Body of pancreas (tissue), 4 donors: ENCODE results near the gene C19orf81. TPM values are rescaled to one million over a fixed set of nuclear protein-coding genes. Genes with fewer than 3 reads are reported as not detected.

Experiments
- ATAC-seq: fragments of 150-250 bp; one replicate; pipeline ENCODE4 v1.9.1; 2016
- DNase-seq, 4 donors: peaks; one replicate each; pipeline ENCODE4 v3.0.0-alpha.2; 2019
- H3K27ac ChIP-seq, 4 donors: fragments of 200-600 bp; sonication (generic); 1 replicate in 3 of 4; 2 replicates in 1 of 4; pipeline versions ENCODE4 v1.5.1 to v1.6.1; 2016 to 2019; ENCODE audit warnings: mild to moderate bottlenecking in 1 of 4, mixed read lengths in 1 of 4, moderate library complexity in 1 of 4
- H3K27me3 ChIP-seq, 2 donors: fragments of 200-600 bp; sonication (generic); one replicate each; pipeline ENCODE4 v1.6.0; 2016; ENCODE audit warnings: mild to moderate bottlenecking in 1 of 2
- H3K36me3 ChIP-seq, 2 donors: fragments of 200-600 bp; sonication (generic); replicated peaks in 1 of 2; 2 replicates each; pipeline ENCODE4 v1.5.1; 2016; ENCODE audit warnings: low read depth in 2 of 2; ENCODE audit not compliant: insufficient read depth in 1 of 2
- H3K4me1 ChIP-seq: fragments of 200-600 bp; sonication (generic); one replicate; pipeline ENCODE4 v1.6.0; 2016
- H3K4me3 ChIP-seq, 2 donors: fragments of 200-600 bp; sonication (generic); 1 replicate in 1 of 2; 2 replicates in 1 of 2; pipeline ENCODE4 v1.5.1; 2016 to 2019
- H3K9me3 ChIP-seq, 3 donors: fragments of 200-600 bp; sonication (generic); 1 replicate in 2 of 3; 2 replicates in 1 of 3; pipeline ENCODE4 v1.5.1; 2016
- POLR2A ChIP-seq, 3 donors: fragments of 450-650 bp; IDR thresholded peaks; one replicate each; pipeline ENCODE4 v1.6.1; 2016; ENCODE audit warnings: antibody characterized with exemption in 3 of 3, mild to moderate bottlenecking in 2 of 3
- WGBS, 2 donors: methylation state at CpG; one replicate each; pipeline ENCODE4 v1.1.5; 2017; 5-methylcytosine and 5-hydroxymethylcytosine counted together
- intact Hi-C: fragments of 100-400 bp; cut with DNase I; formaldehyde crosslinking; loops from one replicate; pipeline ENCODE4 v1.15.1; 2023
- total RNA-seq, 2 donors: library from RNA; depleted of rRNA; stranded (reverse); fragments of >200 nt; gene quantifications; one replicate each; pipeline ENCODE4 v1.1.0, GENCODE V29; 2016
- TF ChIP-seq, protein P1 (sequence below), 7 experiments: fragments of 450-650 bp in 4 of 7; fragments of 200-600 bp in 3 of 7; sonication (generic) in 3 of 7; IDR thresholded peaks; one replicate each; pipeline ENCODE4 v1.5.1; 2016 to 2019; ENCODE audit warnings: antibody characterized with exemption in 7 of 7

Gene C19orf81
- total RNA-seq, 2 donors from 2014 or later, result not detected

- intact Hi-C loops, result no loop called here
- TF ChIP-seq, protein P1, sequence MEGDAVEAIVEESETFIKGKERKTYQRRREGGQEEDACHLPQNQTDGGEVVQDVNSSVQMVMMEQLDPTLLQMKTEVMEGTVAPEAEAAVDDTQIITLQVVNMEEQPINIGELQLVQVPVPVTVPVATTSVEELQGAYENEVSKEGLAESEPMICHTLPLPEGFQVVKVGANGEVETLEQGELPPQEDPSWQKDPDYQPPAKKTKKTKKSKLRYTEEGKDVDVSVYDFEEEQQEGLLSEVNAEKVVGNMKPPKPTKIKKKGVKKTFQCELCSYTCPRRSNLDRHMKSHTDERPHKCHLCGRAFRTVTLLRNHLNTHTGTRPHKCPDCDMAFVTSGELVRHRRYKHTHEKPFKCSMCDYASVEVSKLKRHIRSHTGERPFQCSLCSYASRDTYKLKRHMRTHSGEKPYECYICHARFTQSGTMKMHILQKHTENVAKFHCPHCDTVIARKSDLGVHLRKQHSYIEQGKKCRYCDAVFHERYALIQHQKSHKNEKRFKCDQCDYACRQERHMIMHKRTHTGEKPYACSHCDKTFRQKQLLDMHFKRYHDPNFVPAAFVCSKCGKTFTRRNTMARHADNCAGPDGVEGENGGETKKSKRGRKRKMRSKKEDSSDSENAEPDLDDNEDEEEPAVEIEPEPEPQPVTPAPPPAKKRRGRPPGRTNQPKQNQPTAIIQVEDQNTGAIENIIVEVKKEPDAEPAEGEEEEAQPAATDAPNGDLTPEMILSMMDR (IDR thresholded peaks at IDR 0.05), result no peak
- no peak for TF ChIP-seq POLR2A (IDR thresholded peaks at IDR 0.05)
- H3K4me3 ChIP-seq, result no peak overlapping the region
- peaks cover 0 to 14% of the 10 kb centered on the region in 2 donors for H3K27me3 ChIP-seq
- H3K9me3 ChIP-seq, result no peaks in the 10 kb centered on the region
- DNase-seq (no peak), ATAC-seq (no peak)
- H3K27ac ChIP-seq, result no peak overlapping the region
- 4 to 6% methylated on average over 22 to 35 of the region's 50 CpGs for WGBS, 2 donors
- no peaks in the 10 kb centered on the region for H3K4me1 ChIP-seq
- no peaks in the 10 kb centered on the region for H3K36me3 ChIP-seq
Measured at GRCh38 chr19:50686310-50687032, 37.2 kb downstream of the C19orf81 start.

DNA sequence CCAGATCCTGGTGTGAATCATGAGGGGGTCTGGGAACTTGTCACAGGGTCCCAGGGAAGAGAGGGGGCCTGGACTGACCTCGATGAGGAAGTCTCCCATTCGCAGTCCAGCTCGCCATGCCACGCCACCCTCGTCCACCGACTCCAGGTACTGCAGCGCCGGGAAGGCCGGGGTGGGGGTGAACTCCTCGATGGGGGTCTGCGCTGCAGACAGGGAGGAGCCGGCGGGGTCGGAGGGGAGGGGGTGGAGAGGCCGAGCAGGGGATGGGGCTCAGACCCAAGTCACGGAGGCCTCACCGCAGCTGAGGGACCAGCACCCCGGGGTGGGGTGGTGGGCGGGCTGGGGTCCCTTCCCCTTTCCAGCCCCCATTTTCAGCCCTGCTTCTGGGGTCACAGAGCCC is 39.5 kb downstream of the C19orf81 start:
- WGBS, 2 donors, result 47 to 59% methylated on average over 3 to 19 of the region's 19 CpGs

GRCh38 chr19:50690439-50690838 is 41.2 kb downstream of the C19orf81 start:
- 55 to 57% methylated on average over 7 of the region's 7 CpGs for WGBS, 2 donors
- H3K27me3 ChIP-seq, result peaks cover 0 to 28% of the 10 kb centered on the region in 2 donors
- no peaks in the 10 kb centered on the region for H3K36me3 ChIP-seq
- intact Hi-C loops, result no loop called here
- ATAC-seq (no peak), DNase-seq (no peak)
- H3K4me1 ChIP-seq, result no peaks in the 10 kb centered on the region
- TF ChIP-seq POLR2A (IDR thresholded peaks at IDR 0.05), result no peak
- TF ChIP-seq, protein P1 (IDR thresholded peaks at IDR 0.05), result no peak
- no peak overlapping the region for H3K27ac ChIP-seq
- no peaks in the 10 kb centered on the region for H3K9me3 ChIP-seq
- H3K4me3 ChIP-seq, result no peak overlapping the region

More for the DNA sequence above, 39.5 kb downstream of the C19orf81 start:
- Histone ChIP-seq H3K27me3 (peaks cover 0 to 19% of the 10 kb centered on the region in 2 donors), H3K4me3 (no peak overlapping the region), H3K4me1 (no peaks in the 10 kb centered on the region), H3K27ac (no peak overlapping the region), H3K9me3 (no peaks in the 10 kb centered on the region), H3K36me3 (no peaks in the 10 kb centered on the region)
- no peak for TF ChIP-seq POLR2A (IDR thresholded peaks at IDR 0.05)
- intact Hi-C loops, result no loop called here
- ATAC-seq, result no peak
- DNase-seq, result no peak

DNA sequence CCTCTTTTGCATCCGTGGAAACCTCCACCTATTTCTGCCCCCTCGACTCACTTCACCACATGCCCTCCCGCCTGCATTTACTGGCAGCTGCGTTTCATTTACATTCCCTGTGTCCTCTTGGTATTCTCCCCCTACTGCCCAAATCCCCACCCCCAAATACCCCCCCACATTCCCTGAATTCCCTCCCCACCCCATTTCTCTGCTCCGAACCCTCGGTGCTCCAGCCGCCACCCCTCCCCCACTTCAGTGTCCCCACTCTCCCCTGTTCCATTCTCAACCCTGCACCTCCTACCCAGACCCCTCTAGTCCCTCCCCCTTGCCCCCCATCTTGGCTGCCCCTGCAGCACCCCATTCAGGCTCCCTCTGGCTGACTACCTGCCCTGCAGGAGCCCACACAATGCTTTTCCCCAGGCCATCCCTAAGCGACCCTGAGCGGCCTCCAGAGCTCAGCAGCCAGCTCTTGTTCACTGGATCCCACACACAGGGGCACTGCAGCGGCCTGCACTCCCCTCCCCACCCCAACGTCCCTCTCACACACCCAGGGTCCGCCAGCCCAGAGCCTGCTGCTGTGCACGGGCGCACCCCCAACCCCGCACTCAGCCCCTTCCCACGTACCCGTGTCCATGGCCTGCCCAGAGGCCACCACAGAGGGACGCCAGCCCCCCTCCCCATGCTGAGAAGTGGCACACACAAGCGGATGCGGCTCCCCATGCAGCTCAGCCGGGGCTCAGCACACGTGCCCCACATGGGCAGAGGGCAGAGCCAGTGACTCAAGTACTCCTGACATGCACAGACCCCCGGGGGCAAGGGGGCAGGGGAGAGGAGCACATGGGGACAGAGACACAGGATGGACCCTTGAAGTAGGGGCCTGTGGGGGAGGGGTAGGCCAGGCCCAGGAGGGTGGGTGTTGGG is 44.1 kb downstream of the C19orf81 start:
- TF ChIP-seq POLR2A (IDR thresholded peaks at IDR 0.05), result no peak
- TF ChIP-seq, protein P1 (IDR thresholded peaks at IDR 0.05), result no peak
- H3K4me3 ChIP-seq, result no peak overlapping the region
- H3K27me3 ChIP-seq, result peaks cover 0 to 20% of the 10 kb centered on the region in 2 donors
- no peaks in the 10 kb centered on the region for H3K4me1 ChIP-seq
- H3K27ac ChIP-seq, result no peak overlapping the region
- no peak for DNase-seq
- ATAC-seq, result no peak
- no peaks in the 10 kb centered on the region for H3K9me3 ChIP-seq
- intact Hi-C loops, result no loop called here
- H3K36me3 ChIP-seq, result no peaks in the 10 kb centered on the region
- 7% methylated on average over 10 to 23 of the region's 23 CpGs for WGBS, 2 donors

- intact Hi-C loops, result no loop called here
- no peaks in the 10 kb centered on the region for H3K4me1 ChIP-seq
- H3K27ac ChIP-seq, result no peak overlapping the region
- no peak for TF ChIP-seq POLR2A (IDR thresholded peaks at IDR 0.05)
- TF ChIP-seq, protein P1 (IDR thresholded peaks at IDR 0.05), result no peak
- ATAC-seq, result no peak
- H3K9me3 ChIP-seq, result no peaks in the 10 kb centered on the region
- peaks cover 0 to 20% of the 10 kb centered on the region in 2 donors for H3K27me3 ChIP-seq
- H3K36me3 ChIP-seq, result no peaks in the 10 kb centered on the region
- H3K4me3 ChIP-seq, result no peak overlapping the region
- no peak for DNase-seq
- 2 to 4% methylated on average over 20 to 22 of the region's 51 CpGs for WGBS, 2 donors
Measured at GRCh38 chr19:50694815-50695145, 45.5 kb downstream of the C19orf81 start.
